ENCODE data around the gene BRD3.

BRD3 gene

GRCh38 chr9:134024828-134025605, 42.8 kb downstream of the BRD3 start, which contains the start of gene BRD3OS:
Gene BRD3OS (plus strand): TSS chr9:134025481. CDS start chr9:134026748, 1,267 bp downstream.
- peak; percentile 84 for DNase-seq (ENCODE audit: low read depth, low spot score)

- no peak for DNase-seq (ENCODE audit: low read depth, low spot score)
These were observed 43.5 kb downstream of the BRD3 start for GRCh38 chr9:134024214-134024792.

GRCh38 chr9:134014946-134015345, 52.9 kb downstream of the BRD3 start:
- DNase-seq (ENCODE audit: low read depth, low spot score): no peak

GRCh38 chr9:134011401-134011800, 56.4 kb downstream of the BRD3 start:
- DNase-seq (ENCODE audit: low read depth, low spot score): no peak

GRCh38 chr9:134010310-134011173, 57.3 kb downstream of the BRD3 start:
- no peak for DNase-seq (ENCODE audit: low read depth, low spot score)

- no peak for DNase-seq (ENCODE audit: low read depth, low spot score)
These were observed 60.3 kb downstream of the BRD3 start for GRCh38 chr9:134007571-134007970.

GRCh38 chr9:134007150-134007549, 60.7 kb downstream of the BRD3 start:
- DNase-seq (ENCODE audit: low read depth, low spot score): no peak

GRCh38 chr9:134005381-134005780, 62.4 kb downstream of the BRD3 start:
- DNase-seq (ENCODE audit: low read depth, low spot score): no peak

- DNase-seq (ENCODE audit: low read depth, low spot score): no peak
These were observed 62.9 kb downstream of the BRD3 start for GRCh38 chr9:134004881-134005280.

- no peak for DNase-seq (ENCODE audit: low read depth, low spot score)
These were observed 63.5 kb downstream of the BRD3 start for GRCh38 chr9:134004131-134004873.

- no peak for DNase-seq (ENCODE audit: low read depth, low spot score)
These were observed 64.6 kb downstream of the BRD3 start for GRCh38 chr9:134003237-134003636.

GRCh38 chr9:134002796-134003195, 65.0 kb downstream of the BRD3 start:
- DNase-seq (ENCODE audit: low read depth, low spot score): no peak

GRCh38 chr9:133999851-134000265, 68.0 kb downstream of the BRD3 start:
- DNase-seq (ENCODE audit: low read depth, low spot score): no peak

- no peak for DNase-seq (ENCODE audit: low read depth, low spot score)
These were observed 68.8 kb downstream of the BRD3 start for GRCh38 chr9:133998915-133999595.

- DNase-seq (ENCODE audit: low read depth, low spot score): no peak
These were observed 70.2 kb downstream of the BRD3 start for GRCh38 chr9:133997584-133997983.

GRCh38 chr9:133996531-133997520, 71.0 kb downstream of the BRD3 start:
- no peak for DNase-seq (ENCODE audit: low read depth, low spot score)

GRCh38 chr9:133995012-133995896, 72.6 kb downstream of the BRD3 start:
- DNase-seq (ENCODE audit: low read depth, low spot score): no peak

GRCh38 chr9:133994353-133995011, 73.3 kb downstream of the BRD3 start:
- DNase-seq (ENCODE audit: low read depth, low spot score): peak; percentile 42

All from activated naive CD8-positive, alpha-beta T cell treated with anti-CD3 and anti-CD28 coated beads, Interleukin-2, amount 50 U/mL, for 16 hours (primary cell).